Vagina (tissue), 2 donors: ENCODE data around the gene CELA2A.

Source experiments
- POLR2AphosphoS5 ChIP-seq, 2 donors: sonication (generic); formaldehyde crosslinking; IDR thresholded peaks; one replicate each; pipeline ENCODE4 v1.9.0; 2017; ENCODE audit warnings: antibody characterized with exemption in 2 of 2, mild to moderate bottlenecking in 2 of 2, low read depth in 1 of 2; ENCODE audit not compliant: insufficient read depth in 1 of 2
- TF ChIP-seq, protein P1 (sequence below), 3 experiments: fragments of 450-650 bp in 2 of 3; fragments of 200-600 bp in 1 of 3; sonication (generic) in 1 of 3; IDR thresholded peaks; one replicate each; pipeline ENCODE4 v1.5.1; 2017 to 2019; ENCODE audit warnings: antibody characterized with exemption in 3 of 3, mild to moderate bottlenecking in 2 of 3, moderate library complexity in 2 of 3

DNA sequence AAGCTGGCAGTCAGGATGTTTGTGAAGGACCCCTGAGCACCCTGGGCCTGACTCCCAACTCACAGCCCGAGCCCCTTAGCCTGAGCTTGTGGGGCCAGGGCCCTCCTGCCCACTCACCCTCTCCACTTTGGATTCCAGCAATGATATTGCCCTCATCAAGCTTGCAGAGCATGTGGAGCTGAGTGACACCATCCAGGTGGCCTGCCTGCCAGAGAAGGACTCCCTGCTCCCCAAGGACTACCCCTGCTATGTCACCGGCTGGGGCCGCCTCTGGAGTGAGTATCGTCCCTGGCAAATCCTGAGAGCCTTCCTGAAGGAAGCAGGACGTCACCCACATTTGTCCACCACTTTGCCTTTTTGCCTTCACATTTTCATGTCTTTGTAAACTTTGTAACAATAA lies 13.3 kb upstream of the CELA2A start:
- TF ChIP-seq, protein P1, sequence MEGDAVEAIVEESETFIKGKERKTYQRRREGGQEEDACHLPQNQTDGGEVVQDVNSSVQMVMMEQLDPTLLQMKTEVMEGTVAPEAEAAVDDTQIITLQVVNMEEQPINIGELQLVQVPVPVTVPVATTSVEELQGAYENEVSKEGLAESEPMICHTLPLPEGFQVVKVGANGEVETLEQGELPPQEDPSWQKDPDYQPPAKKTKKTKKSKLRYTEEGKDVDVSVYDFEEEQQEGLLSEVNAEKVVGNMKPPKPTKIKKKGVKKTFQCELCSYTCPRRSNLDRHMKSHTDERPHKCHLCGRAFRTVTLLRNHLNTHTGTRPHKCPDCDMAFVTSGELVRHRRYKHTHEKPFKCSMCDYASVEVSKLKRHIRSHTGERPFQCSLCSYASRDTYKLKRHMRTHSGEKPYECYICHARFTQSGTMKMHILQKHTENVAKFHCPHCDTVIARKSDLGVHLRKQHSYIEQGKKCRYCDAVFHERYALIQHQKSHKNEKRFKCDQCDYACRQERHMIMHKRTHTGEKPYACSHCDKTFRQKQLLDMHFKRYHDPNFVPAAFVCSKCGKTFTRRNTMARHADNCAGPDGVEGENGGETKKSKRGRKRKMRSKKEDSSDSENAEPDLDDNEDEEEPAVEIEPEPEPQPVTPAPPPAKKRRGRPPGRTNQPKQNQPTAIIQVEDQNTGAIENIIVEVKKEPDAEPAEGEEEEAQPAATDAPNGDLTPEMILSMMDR (IDR thresholded peaks at IDR 0.05) = no peak
- no peak for TF ChIP-seq POLR2AphosphoS5 (IDR thresholded peaks at IDR 0.05; ENCODE audit: insufficient read depth in 1 of 2, low read depth in 1 of 2)
